Endothelial cell of umbilical vein (primary cell): ENCODE results near the gene PRR5L. TPM values are rescaled to one million over a fixed set of nuclear protein-coding genes. Genes with fewer than 3 reads are reported as not detected.

Experiments
- BruUV-seq: library from RNA; stranded (reverse); fragments of 400-500 nt; replicated peaks from 2 replicates; lab custom pipeline; 2021; lab: Mats Ljungman, UMichigan
- CTCF ChIA-PET: fragments of 300-600, 350-600 bp; sonication (Branson Sonifier 250); formaldehyde crosslinking; loops from one replicate; lab custom pipeline; 2021; ENCODE audit warnings: antibody characterized with exemption, inconsistent platforms; lab: Charles Lee
- POLR2A ChIA-PET: fragments of 300-600, 350-600 bp; sonication (Branson Sonifier 250); formaldehyde crosslinking; loops from one replicate; lab custom pipeline; 2021; ENCODE audit warnings: antibody characterized with exemption, inconsistent platforms; lab: Charles Lee
- DNase-seq: peaks from one replicate; pipeline ENCODE4 v3.0.0-alpha.2; 2011; ENCODE audit warnings: low read depth, low spot score
- FAIRE-seq: peaks from 2 replicates; lab custom pipeline; 2011; peaks lifted over from hg19 to GRCh38; lab: Jason Lieb, UNC
- H2AFZ ChIP-seq: 2 replicates; pipeline ENCODE4 v1.6.0; 2012; ENCODE audit warnings: low read depth, low read length, control low read depth, inconsistent platforms
- H3K27ac ChIP-seq: 2 replicates; pipeline ENCODE4 v1.5.1; 2011; ENCODE audit warnings: low read depth, mild to moderate bottlenecking, control low read depth, low read length, moderate library complexity; ENCODE audit not compliant: insufficient read depth
- H3K27me3 ChIP-seq, 2 experiments: 2 replicates each; pipeline versions ENCODE4 v1.6.0 to v1.6.1; 2011; ENCODE audit warnings: low read length in 2 of 2, mixed read lengths in 1 of 2; ENCODE audit not compliant: control insufficient read depth in 2 of 2, insufficient read depth in 2 of 2
- H3K36me3 ChIP-seq, 2 experiments: 2 replicates in 1 of 2; 3 replicates in 1 of 2; pipeline ENCODE4 v1.5.1; 2011; ENCODE audit warnings: low read length in 2 of 2, mild to moderate bottlenecking in 1 of 2, moderate library complexity in 1 of 2; ENCODE audit not compliant: control insufficient read depth in 2 of 2, insufficient read depth in 2 of 2; ENCODE audit errors: extremely low read depth in 1 of 2
- H3K4me1 ChIP-seq: 3 replicates; pipeline ENCODE4 v1.5.1; 2011; ENCODE audit warnings: mild to moderate bottlenecking, low read length; ENCODE audit not compliant: control insufficient read depth, insufficient read depth; ENCODE audit errors: extremely low read depth
- H3K4me2 ChIP-seq: 2 replicates; pipeline ENCODE4 v1.6.1; 2011; ENCODE audit warnings: low read length, control low read depth, mixed read lengths; ENCODE audit not compliant: insufficient read depth
- H3K4me3 ChIP-seq, 3 experiments: fragments of 200-600 bp in 1 of 3; sonication (generic), shearing (Covaris generic) in 1 of 3; replicated peaks in 1 of 3; 2 replicates each; pipeline ENCODE4 v1.5.1; 2011 to 2016; ENCODE audit warnings: control low read depth in 3 of 3, low read length in 3 of 3, mild to moderate bottlenecking in 2 of 3, inconsistent platforms in 1 of 3, low read depth in 1 of 3, moderate library complexity in 1 of 3; ENCODE audit not compliant: insufficient read depth in 1 of 3
- H3K79me2 ChIP-seq: 2 replicates; pipeline ENCODE4 v1.6.0; 2012; ENCODE audit warnings: low read length, inconsistent platforms; ENCODE audit not compliant: control insufficient read depth, insufficient read depth
- H3K9ac ChIP-seq: replicated peaks from 2 replicates; pipeline ENCODE3; 2011; ENCODE audit warnings: low read length, control low read depth; ENCODE audit not compliant: insufficient read depth; ENCODE audit errors: extremely low read depth
- H3K9me1 ChIP-seq: replicated peaks from 3 replicates; pipeline ENCODE4 v1.6.0; 2011; ENCODE audit warnings: mild to moderate bottlenecking, low read length; ENCODE audit not compliant: control insufficient read depth, insufficient read depth; ENCODE audit errors: extremely low read depth
- H3K9me3 ChIP-seq: replicated peaks from 2 replicates; pipeline ENCODE4 v1.5.1; 2012; ENCODE audit warnings: low read length, inconsistent platforms; ENCODE audit not compliant: control insufficient read depth, insufficient read depth
- H4K20me1 ChIP-seq: replicated peaks from 2 replicates; pipeline ENCODE3; 2011; ENCODE audit warnings: mild to moderate bottlenecking, low read length; ENCODE audit not compliant: control insufficient read depth, insufficient read depth; ENCODE audit errors: extremely low read depth
- CTCF ChIP-seq, 2 donors: IDR thresholded peaks; 1 replicate in 1 of 2; 2 replicates in 1 of 2; pipeline ENCODE4 v1.5.1; 2011; ENCODE audit warnings: low read length in 2 of 2, mild to moderate bottlenecking in 2 of 2, moderate library complexity in 2 of 2, control low read depth in 1 of 2, inconsistent platforms in 1 of 2, low read depth in 1 of 2; ENCODE audit not compliant: insufficient read depth in 1 of 2; ENCODE audit errors: extremely low read depth in 1 of 2
- EZH2 ChIP-seq: IDR thresholded peaks from 2 replicates; pipeline ENCODE4 v1.6.1; 2012; ENCODE audit warnings: borderline replicate concordance, low read depth, mild to moderate bottlenecking, moderate library complexity, low read length, inconsistent platforms; ENCODE audit not compliant: severe bottlenecking
- FOS ChIP-seq: IDR thresholded peaks from 2 replicates; pipeline ENCODE4 v1.6.1; 2011; ENCODE audit warnings: mild to moderate bottlenecking, low read length, moderate library complexity, borderline replicate concordance; ENCODE audit not compliant: insufficient read depth
- GATA2 ChIP-seq: IDR thresholded peaks from 2 replicates; pipeline ENCODE4 v1.7.0; 2011; ENCODE audit warnings: low read depth, mild to moderate bottlenecking, moderate library complexity, mixed read lengths, low read length; ENCODE audit not compliant: insufficient read length, insufficient read depth
- JUN ChIP-seq: IDR thresholded peaks from 2 replicates; pipeline ENCODE4 v1.6.1; 2011; ENCODE audit warnings: borderline replicate concordance, low read depth; ENCODE audit not compliant: insufficient read length, insufficient read depth
- MAX ChIP-seq: IDR thresholded peaks from 2 replicates; pipeline ENCODE4 v1.6.1; 2011; ENCODE audit not compliant: insufficient read depth, insufficient read length
- MYC ChIP-seq: IDR thresholded peaks from one replicate; pipeline ENCODE4 v1.6.1; 2011; ENCODE audit warnings: mild to moderate bottlenecking, low read depth, low read length
- POLR2A ChIP-seq: IDR thresholded peaks from 2 replicates; pipeline ENCODE4 v1.6.1; 2012; ENCODE audit warnings: low read depth, mild to moderate bottlenecking, control low read depth, low read length
- POLR2AphosphoS5 ChIP-seq: IDR thresholded peaks from 2 replicates; pipeline ENCODE4 v1.6.1; 2012; ENCODE audit warnings: low read depth, mild to moderate bottlenecking, control low read depth, low read length, moderate library complexity; ENCODE audit not compliant: insufficient read depth
- dilution Hi-C: fragments of 300-500 bp; cut with MboI; formaldehyde crosslinking; loops from one replicate; pipeline ENCODE4 v1.15.0; 2019; ENCODE audit warnings: low sequenced_read_pairs; ENCODE audit not compliant: extremely low pct_ligation_motif_present
- intact Hi-C: fragments of 100-400 bp; cut with micrococcal nuclease; formaldehyde crosslinking; loops from one replicate; pipeline ENCODE4 v1.10.0; 2022
- polyA plus RNA-seq, 4 experiments: library from polyadenylated mRNA; depleted of rRNA in 3 of 4; stranded (reverse) in 3 of 4; unstranded in 1 of 4; fragments of >200 nt; gene quantifications; 2 replicates each; pipeline versions ENCODE4 v1.2.1 to v1.2.3, GENCODE V29; 2011 to 2012; ENCODE audit warnings: missing spikeins in 1 of 4
- total RNA-seq: library from RNA; stranded (reverse); gene quantifications from 2 replicates; pipeline ENCODE4 v1.2.3, GENCODE V29; 2021

Gene PRR5L
- total and polyA plus RNA-seq, 2 donors (not counting 3 experiments of a cell fraction or from before 2014, with no cell fraction given) = 2.5 to 6.1 TPM

DNA sequence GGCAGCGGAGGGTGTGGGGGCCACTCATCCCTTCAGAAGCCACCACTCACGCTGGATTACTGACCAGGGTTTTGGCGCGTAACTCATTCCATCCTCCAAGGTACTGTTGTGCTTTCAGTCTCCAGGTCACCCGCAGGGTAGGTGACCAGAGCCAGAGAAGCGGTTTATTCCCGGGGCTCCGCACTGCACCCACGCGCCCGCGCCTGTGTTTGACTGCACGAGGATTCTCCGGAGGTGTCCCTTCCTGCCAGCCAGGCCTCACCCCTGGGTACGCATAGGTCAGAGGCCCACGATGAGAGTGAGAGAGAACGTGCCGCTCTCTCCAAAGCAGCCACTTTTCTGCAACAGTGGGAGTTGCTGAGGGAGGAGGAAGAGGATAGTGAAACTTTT, 158.5 kb downstream of the PRR5L start:
- no peaks in the 10 kb centered on the region for H3K4me1 ChIP-seq
- no peak for FAIRE-seq
- ChIA-PET POLR2A (no interaction called here), CTCF (interaction anchor here (3.4 kb wide), 1 partner anchor 24 kb away, joined by 13 read pairs; no protein-coding TSS in a partner anchor)
- H3K9me3 ChIP-seq = no peaks in the 10 kb centered on the region
- no peaks in the 10 kb centered on the region for H4K20me1 ChIP-seq
- no peak overlapping the region for H3K9ac ChIP-seq
- H3K4me2 ChIP-seq = no peak overlapping the region
- no TSS peak for BruUV-seq
- no peak overlapping the region for H3K4me3 ChIP-seq
- dilution Hi-C loops = no loop called here
- H3K79me2 ChIP-seq = no peaks in the 10 kb centered on the region
- no peak overlapping the region for H2AFZ ChIP-seq
- intact Hi-C loops = no loop called here
- H3K27me3 ChIP-seq = no peaks in the 10 kb centered on the region
- no peak for DNase-seq
- TF ChIP-seq GATA2 (no peak), JUN (no peak), FOS (no peak), POLR2A (no peak)
- no peak overlapping the region for H3K27ac ChIP-seq
- no peaks in the 10 kb centered on the region for H3K9me1 ChIP-seq
- H3K36me3 ChIP-seq = no peaks in the 10 kb centered on the region

DNA sequence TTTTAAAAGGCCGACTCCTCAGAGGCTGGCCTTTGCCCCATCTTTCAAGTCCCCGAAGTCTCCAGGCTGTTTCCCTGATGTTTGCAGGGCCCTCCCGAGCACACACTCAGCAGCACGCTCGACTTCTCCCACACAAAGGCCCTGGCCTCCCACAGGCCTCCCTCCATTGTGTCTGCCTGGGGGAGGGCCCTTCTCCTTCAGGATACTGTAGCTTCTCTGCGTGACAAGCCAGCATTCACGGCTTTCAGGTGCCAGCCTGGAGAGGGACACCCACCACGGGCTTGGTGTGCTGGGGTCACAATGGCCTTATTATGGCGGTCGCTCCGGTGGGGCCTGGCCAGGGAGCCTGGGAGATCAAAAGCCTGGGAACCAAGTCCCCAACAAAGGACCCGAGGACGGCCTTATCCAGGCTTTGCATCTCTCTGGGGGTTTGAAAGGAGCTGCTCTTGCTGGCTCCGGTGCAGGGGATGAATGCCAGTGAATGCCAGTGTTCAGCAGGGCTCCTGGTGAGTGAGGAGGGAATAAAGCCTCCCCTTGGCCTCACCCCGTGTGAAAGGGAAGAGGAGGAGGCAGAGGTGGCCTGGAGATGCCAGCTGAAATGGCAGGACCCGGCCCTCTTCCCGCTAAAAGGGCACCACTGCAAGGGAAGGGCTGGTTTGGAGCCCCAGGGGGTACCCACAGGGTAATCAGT, 159.0 kb downstream of the PRR5L start:
- intact Hi-C loops = no loop called here
- Histone ChIP-seq H3K9me3 (no peaks in the 10 kb centered on the region), H3K27ac (peak overlapping the region; percentile 30), H3K4me2 (no peak overlapping the region), H3K9ac (peak overlapping the region; percentile 10), H3K4me1 (no peaks in the 10 kb centered on the region), H3K4me3 (no peak overlapping the region), H3K27me3 (no peaks in the 10 kb centered on the region), H3K79me2 (no peaks in the 10 kb centered on the region), H2AFZ (peak overlapping the region; percentile 73), H3K9me1 (no peaks in the 10 kb centered on the region), H4K20me1 (no peaks in the 10 kb centered on the region), H3K36me3 (no peaks in the 10 kb centered on the region)
- CTCF ChIA-PET = interaction anchor here (1.1 to 3.4 kb wide), 6 partner anchors 12 to 163 kb away, joined by 3 to 13 read pairs (median 5); no protein-coding TSS in a partner anchor
- dilution Hi-C loops = no loop called here
- FAIRE-seq (no peak), DNase-seq (no peak)
- BruUV-seq = no TSS peak
- TF ChIP-seq POLR2AphosphoS5 = no peak
- TF ChIP-seq MAX = no peak
- no peak for TF ChIP-seq FOS
- TF ChIP-seq CTCF (IDR thresholded peaks at IDR 0.05; ENCODE audit: extremely low read depth in 1 of 2, insufficient read depth in 1 of 2, low read depth in 1 of 2, low read length in 2 of 2) = no peak
- no peak for TF ChIP-seq EZH2
- no peak for TF ChIP-seq JUN
- no peak for TF ChIP-seq POLR2A
- TF ChIP-seq GATA2 = no peak
- TF ChIP-seq MYC = no peak
- POLR2A ChIA-PET = no interaction called here
